Osteocyte (in vitro differentiated cells): ENCODE data around the gene GAS7. TPM values are rescaled to one million over a fixed set of nuclear protein-coding genes. Genes with fewer than 3 reads are reported as not detected.

Experiments used
- DNase-seq: peaks from one replicate; pipeline ENCODE4 v3.0.0; 2021; ENCODE audit warnings: mixed read lengths; ENCODE audit not compliant: unreplicated experiment; ENCODE audit errors: extremely low spot score
- H3K27ac Mint-ChIP-seq: one replicate; pipeline ENCODE4 v1.8.0; 2021; ENCODE audit warnings: mild to moderate bottlenecking, mixed read lengths; ENCODE audit not compliant: unreplicated experiment
- H3K27me3 Mint-ChIP-seq: one replicate; pipeline ENCODE4 v1.8.0; 2021; ENCODE audit warnings: mixed read lengths; ENCODE audit not compliant: unreplicated experiment
- H3K36me3 Mint-ChIP-seq: one replicate; pipeline ENCODE4 v1.8.0; 2021; ENCODE audit warnings: mixed read lengths; ENCODE audit not compliant: unreplicated experiment
- H3K4me1 Mint-ChIP-seq: one replicate; pipeline ENCODE4 v1.8.0; 2021; ENCODE audit warnings: mixed read lengths; ENCODE audit not compliant: unreplicated experiment
- H3K4me3 Mint-ChIP-seq: one replicate; pipeline ENCODE4 v1.8.0; 2021; ENCODE audit warnings: mild to moderate bottlenecking, moderate library complexity, mixed read lengths; ENCODE audit not compliant: unreplicated experiment
- H3K9me3 Mint-ChIP-seq: one replicate; pipeline ENCODE4 v1.8.0; 2021; ENCODE audit warnings: mixed read lengths; ENCODE audit not compliant: unreplicated experiment
- total RNA-seq: library from RNA; stranded (reverse); gene quantifications from 2 replicates; pipeline ENCODE4 v1.2.1, GENCODE V29; 2021
- TF ChIP-seq, protein P1 (sequence below): fragments of 200-600 bp; sonication (generic); IDR thresholded peaks from 2 replicates; pipeline ENCODE4 v1.5.0; 2021; ENCODE audit warnings: antibody characterized with exemption, mild to moderate bottlenecking, moderate library complexity

GAS7 gene
- total RNA-seq, 1 donor from 2014 or later: 18.1 TPM

DNA sequence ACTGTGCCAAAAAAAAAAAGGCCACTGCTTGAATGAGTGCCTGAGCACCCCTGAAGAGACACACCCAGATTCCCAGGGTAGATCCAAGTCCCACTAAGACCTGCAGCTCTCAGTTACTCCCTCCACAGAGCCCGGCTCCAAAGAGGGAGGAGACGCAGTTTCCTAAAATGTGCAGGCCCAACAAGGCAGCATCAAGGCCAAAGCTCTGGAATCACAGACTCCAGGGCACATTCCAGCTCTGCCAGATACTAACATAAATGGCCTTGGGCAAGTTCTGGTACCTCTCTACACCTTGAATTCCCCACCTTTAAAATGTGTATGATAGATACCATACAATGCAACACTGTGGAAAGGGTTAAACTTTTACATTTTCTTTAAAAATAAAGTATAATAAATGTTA is 57.0 kb downstream of the GAS7 start:
- no peak overlapping the region for H3K4me3 Mint-ChIP-seq
- H3K4me1 Mint-ChIP-seq: peaks cover 18% of the 10 kb centered on the region
- no peaks in the 10 kb centered on the region for H3K36me3 Mint-ChIP-seq
- TF ChIP-seq, protein P1, sequence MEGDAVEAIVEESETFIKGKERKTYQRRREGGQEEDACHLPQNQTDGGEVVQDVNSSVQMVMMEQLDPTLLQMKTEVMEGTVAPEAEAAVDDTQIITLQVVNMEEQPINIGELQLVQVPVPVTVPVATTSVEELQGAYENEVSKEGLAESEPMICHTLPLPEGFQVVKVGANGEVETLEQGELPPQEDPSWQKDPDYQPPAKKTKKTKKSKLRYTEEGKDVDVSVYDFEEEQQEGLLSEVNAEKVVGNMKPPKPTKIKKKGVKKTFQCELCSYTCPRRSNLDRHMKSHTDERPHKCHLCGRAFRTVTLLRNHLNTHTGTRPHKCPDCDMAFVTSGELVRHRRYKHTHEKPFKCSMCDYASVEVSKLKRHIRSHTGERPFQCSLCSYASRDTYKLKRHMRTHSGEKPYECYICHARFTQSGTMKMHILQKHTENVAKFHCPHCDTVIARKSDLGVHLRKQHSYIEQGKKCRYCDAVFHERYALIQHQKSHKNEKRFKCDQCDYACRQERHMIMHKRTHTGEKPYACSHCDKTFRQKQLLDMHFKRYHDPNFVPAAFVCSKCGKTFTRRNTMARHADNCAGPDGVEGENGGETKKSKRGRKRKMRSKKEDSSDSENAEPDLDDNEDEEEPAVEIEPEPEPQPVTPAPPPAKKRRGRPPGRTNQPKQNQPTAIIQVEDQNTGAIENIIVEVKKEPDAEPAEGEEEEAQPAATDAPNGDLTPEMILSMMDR: no peak
- no peak for DNase-seq
- no peaks in the 10 kb centered on the region for H3K27me3 Mint-ChIP-seq
- H3K27ac Mint-ChIP-seq: no peak overlapping the region
- no peaks in the 10 kb centered on the region for H3K9me3 Mint-ChIP-seq

DNA sequence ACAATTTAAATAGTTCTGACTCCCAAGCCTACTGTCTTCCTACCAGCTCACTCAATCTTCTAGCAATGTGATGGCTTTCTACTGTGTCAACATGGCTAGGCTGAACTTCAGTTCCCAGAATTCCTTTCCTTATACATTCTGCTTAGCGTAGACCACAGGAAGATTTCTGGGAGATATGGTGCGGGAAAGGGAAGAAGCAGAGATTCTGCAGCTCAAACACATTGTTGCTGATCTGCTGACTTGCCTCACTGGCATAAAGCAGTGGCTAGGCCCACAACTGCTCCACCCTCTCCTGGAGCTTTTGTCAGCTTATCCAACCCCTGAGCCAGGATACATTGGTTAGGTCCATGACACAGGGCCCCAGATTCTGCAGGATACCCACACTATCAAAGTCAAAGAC is 58.8 kb downstream of the GAS7 start:
- Mint-ChIP-seq H3K4me1 (peaks cover 30% of the 10 kb centered on the region), H3K27me3 (no peaks in the 10 kb centered on the region), H3K4me3 (no peak overlapping the region), H3K27ac (no peak overlapping the region), H3K9me3 (no peaks in the 10 kb centered on the region), H3K36me3 (no peaks in the 10 kb centered on the region)
- no peak for DNase-seq
- TF ChIP-seq, protein P1: no peak

DNA sequence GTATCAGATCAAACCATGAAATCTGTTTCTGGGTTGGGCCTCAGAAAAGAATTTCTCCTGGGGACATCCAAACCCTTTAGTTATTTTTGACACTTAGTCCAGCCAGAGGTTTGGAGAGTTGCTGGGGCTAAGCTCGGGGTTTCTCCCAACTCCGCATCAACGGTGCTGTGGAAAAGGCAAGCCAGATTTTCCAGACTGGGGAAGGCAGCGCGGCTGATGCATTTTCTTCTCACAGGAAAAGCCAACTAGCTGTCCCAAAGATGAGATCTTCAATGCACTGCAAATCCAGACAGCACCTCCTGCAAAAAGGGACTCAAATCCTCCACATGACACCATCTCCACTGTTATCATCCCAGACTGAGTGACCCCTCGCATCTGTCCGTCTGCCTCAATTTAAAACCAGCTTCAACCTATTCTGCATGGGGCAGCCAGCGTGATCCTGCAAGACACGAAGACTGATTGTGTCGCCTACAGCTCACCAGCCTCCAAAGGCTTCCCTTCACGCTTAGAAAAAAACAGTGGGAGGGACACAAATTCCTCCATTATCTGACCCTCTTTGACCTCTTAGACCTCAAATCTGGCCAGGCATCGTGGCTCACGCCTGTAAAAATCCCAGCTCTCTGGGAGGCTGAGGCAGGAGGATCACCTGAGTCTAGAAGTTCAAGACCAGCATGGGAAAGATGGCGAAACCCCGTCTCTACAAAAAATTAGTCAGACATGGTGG is 62.0 kb downstream of the GAS7 start:
- Mint-ChIP-seq H3K4me1 (peaks cover 32% of the 10 kb centered on the region), H3K9me3 (no peaks in the 10 kb centered on the region), H3K27ac (peak overlapping the region; percentile 66), H3K4me3 (no peak overlapping the region), H3K27me3 (no peaks in the 10 kb centered on the region), H3K36me3 (no peaks in the 10 kb centered on the region)
- no peak for DNase-seq
- TF ChIP-seq, protein P1: no peak

DNA sequence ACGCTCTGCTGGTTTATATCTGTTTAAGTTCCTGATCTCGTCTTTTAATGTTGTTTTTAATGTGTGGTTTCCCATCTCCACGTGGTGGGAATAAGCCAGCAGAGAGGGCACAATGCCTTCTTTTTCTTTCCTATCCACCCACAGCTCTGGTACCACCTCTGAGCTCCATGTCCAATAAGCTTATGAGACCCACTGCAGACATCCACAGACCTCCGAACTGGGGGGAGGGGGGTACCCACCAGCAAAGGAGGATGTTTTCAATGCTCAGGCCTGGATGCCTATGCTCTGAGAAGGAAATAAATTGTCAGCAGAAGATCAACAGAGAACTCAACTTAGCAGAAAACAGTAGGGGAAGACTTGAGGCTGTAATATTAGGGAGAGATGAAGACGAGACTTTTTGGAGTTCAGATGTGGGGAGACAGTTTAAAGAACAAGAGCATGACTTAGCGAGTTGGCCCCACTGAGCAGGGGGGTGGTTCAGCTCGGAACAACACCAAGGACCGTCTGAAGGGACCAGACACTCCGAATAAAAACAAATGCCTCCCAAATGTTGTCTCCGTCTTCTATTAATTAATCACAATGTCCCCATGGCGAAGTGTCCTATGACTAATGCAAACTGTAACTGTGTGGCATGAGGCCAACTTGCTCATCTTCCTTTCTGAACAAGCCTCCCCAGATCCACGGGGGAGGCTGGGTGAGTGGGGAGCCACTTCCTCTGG is 62.7 kb downstream of the GAS7 start:
- DNase-seq: no peak
- H3K27me3 Mint-ChIP-seq: no peaks in the 10 kb centered on the region
- H3K27ac Mint-ChIP-seq: peak overlapping the region; percentile 66
- no peak overlapping the region for H3K4me3 Mint-ChIP-seq
- peaks cover 27% of the 10 kb centered on the region for H3K4me1 Mint-ChIP-seq
- no peaks in the 10 kb centered on the region for H3K9me3 Mint-ChIP-seq
- TF ChIP-seq, protein P1: no peak
- no peaks in the 10 kb centered on the region for H3K36me3 Mint-ChIP-seq

- Mint-ChIP-seq H3K27ac (no peak overlapping the region), H3K4me1 (peaks cover 44% of the 10 kb centered on the region)
Measured at GRCh38 chr17:10130677-10131076, 67.7 kb downstream of the GAS7 start.

More at GRCh38 chr17:10130677-10131076, 67.7 kb downstream of the GAS7 start:
- H3K36me3 Mint-ChIP-seq: no peaks in the 10 kb centered on the region
- no peak for DNase-seq
- H3K27me3 Mint-ChIP-seq: no peaks in the 10 kb centered on the region
- H3K9me3 Mint-ChIP-seq: no peaks in the 10 kb centered on the region
- no peak overlapping the region for H3K4me3 Mint-ChIP-seq
- TF ChIP-seq, protein P1: no peak
